ENCODE results near the gene GRXCR1.

GRXCR1 gene

DNA sequence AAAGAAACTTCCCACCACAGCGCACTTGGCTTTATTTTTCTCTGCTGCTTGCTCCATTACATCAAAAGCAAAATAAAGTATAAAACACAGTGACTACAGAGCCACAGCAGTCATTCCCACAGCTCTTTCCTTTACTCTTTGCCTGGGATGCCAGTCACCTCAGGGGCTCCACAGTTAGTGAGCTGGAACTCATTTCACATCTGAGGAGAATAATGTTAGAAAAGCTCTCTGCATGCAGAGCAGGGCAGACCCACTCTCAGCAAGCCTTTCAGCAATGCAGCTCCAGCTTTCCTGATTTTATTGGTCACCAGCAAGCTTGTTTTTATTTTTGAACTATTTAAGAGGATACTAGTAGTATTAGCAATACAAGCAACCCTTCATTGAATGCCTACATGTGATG, 13.8 kb downstream of the GRXCR1 start:
- Mint-ChIP-seq H3K36me3 (ENCODE audit: insufficient read depth) (no peaks in the 10 kb centered on the region), H3K4me1 (ENCODE audit: low read depth in 2 of 2) (no peaks in the 10 kb centered on the region), H3K27ac (no peak overlapping the region), H3K4me3 (no peak overlapping the region), H3K9me3 (peaks cover 0 to 7% of the 10 kb centered on the region in 2 donors), H3K27me3 (peaks cover 19 to 43% of the 10 kb centered on the region in 2 donors)
- DNase-seq: no peak
- no peak for ATAC-seq (replicated peaks)

DNA sequence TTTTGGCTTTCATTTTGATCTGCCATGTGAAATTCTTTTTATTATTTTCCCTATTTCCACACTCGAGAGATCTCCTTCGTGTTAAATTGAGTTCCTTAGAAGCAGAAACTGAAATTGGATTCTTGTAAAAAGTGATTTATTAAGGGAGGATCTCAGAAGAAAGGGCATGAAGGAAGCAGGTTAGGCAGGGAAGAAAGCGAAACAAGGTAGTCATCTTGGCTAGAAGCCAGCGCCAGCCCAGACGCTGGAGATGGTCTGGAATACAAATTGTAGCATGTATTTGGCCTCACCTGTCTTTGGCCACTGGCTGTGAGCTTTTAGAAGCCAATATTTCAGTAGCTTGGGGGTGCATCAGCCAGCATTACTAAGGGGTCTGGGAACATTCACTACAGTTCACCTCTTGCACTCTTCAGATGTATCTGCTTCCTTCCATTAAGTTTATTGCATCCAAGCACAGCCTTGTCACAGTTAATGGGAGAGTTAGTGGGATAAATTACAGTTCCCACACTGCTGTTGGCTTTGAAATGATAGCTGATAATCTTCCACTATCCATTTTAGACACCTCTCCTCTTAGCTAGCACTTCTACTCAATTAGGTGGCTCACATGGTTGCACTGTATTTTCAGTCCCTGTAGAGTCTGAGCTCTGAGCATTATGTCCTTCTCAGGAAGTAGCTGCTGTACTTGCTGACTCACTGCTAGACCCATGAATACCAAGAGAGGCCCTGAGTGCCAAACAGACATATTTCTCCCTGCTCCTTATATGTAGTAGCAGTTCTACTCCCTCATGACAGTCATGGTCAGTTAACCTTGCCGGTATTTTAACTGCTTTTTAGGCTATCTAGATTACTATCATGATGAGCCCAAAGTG, 14.6 kb downstream of the GRXCR1 start:
- Mint-ChIP-seq H3K36me3 (ENCODE audit: insufficient read depth) (no peaks in the 10 kb centered on the region), H3K4me1 (ENCODE audit: low read depth in 2 of 2) (no peaks in the 10 kb centered on the region), H3K4me3 (no peak overlapping the region), H3K27me3 (peaks cover 19 to 43% of the 10 kb centered on the region in 2 donors), H3K9me3 (peaks cover 0 to 7% of the 10 kb centered on the region in 2 donors), H3K27ac (no peak overlapping the region)
- DNase-seq (no peak), ATAC-seq (replicated peaks) (no peak)

DNA sequence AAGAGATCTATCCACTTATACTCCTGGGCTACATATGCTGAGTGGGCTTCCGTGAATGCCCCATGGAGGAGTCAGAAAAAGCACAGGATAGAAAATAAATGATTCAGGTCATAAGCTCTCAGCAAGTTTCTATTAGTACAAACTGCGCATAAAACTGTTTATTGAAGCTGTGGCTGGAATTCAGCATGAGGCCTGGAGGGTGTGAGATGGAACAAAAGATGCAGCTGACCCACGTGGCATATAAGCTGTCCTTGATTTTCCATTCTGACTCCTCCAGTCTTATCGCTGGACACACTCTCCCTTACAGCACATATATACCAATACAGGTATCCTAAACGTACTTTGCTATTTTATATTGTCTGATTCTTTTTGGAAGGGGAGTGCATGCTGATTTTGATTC, 17.9 kb downstream of the GRXCR1 start:
- Mint-ChIP-seq H3K4me3 (no peak overlapping the region), H3K36me3 (ENCODE audit: insufficient read depth) (no peaks in the 10 kb centered on the region), H3K27me3 (peaks cover 22 to 33% of the 10 kb centered on the region in 2 donors), H3K4me1 (ENCODE audit: low read depth in 2 of 2) (no peaks in the 10 kb centered on the region), H3K9me3 (peaks cover 0 to 7% of the 10 kb centered on the region in 2 donors), H3K27ac (no peak overlapping the region)
- DNase-seq (no peak), ATAC-seq (replicated peaks) (no peak)

GRCh38 chr4:42914937-42915336, 22.4 kb downstream of the GRXCR1 start:
- Mint-ChIP-seq H3K36me3 (ENCODE audit: insufficient read depth) (no peaks in the 10 kb centered on the region), H3K9me3 (no peaks in the 10 kb centered on the region), H3K4me3 (no peak overlapping the region), H3K4me1 (ENCODE audit: low read depth in 2 of 2) (no peaks in the 10 kb centered on the region), H3K27me3 (peaks cover 5 to 11% of the 10 kb centered on the region in 2 donors), H3K27ac (no peak overlapping the region)
- ATAC-seq (replicated peaks): no peak
- no peak for DNase-seq

GRCh38 chr4:42915484-42915883, 23.0 kb downstream of the GRXCR1 start:
- ATAC-seq (replicated peaks): no peak
- no peak overlapping the region for H3K27ac Mint-ChIP-seq
- H3K4me1 Mint-ChIP-seq (ENCODE audit: low read depth in 2 of 2): no peaks in the 10 kb centered on the region
- peaks cover 0 to 11% of the 10 kb centered on the region in 2 donors for H3K27me3 Mint-ChIP-seq
- DNase-seq: no peak
- no peaks in the 10 kb centered on the region for H3K9me3 Mint-ChIP-seq
- no peak overlapping the region for H3K4me3 Mint-ChIP-seq
- no peaks in the 10 kb centered on the region for H3K36me3 Mint-ChIP-seq (ENCODE audit: insufficient read depth)

GRCh38 chr4:42917296-42917695, 24.8 kb downstream of the GRXCR1 start:
- H3K27me3 Mint-ChIP-seq: peaks cover under 1 to 11% of the 10 kb centered on the region in 2 donors
- H3K27ac Mint-ChIP-seq: no peak overlapping the region
- H3K4me1 Mint-ChIP-seq (ENCODE audit: low read depth in 2 of 2): no peaks in the 10 kb centered on the region
- no peak overlapping the region for H3K4me3 Mint-ChIP-seq
- DNase-seq: no peak
- no peak for ATAC-seq (replicated peaks)
- no peaks in the 10 kb centered on the region for H3K36me3 Mint-ChIP-seq (ENCODE audit: insufficient read depth)
- no peaks in the 10 kb centered on the region for H3K9me3 Mint-ChIP-seq

- H3K4me1 Mint-ChIP-seq (ENCODE audit: low read depth in 2 of 2): no peaks in the 10 kb centered on the region
- H3K4me3 Mint-ChIP-seq: no peak overlapping the region
- peaks cover 0 to 4% of the 10 kb centered on the region in 2 donors for H3K9me3 Mint-ChIP-seq
- ATAC-seq (replicated peaks) (no peak), DNase-seq (no peak)
- no peak overlapping the region for H3K27ac Mint-ChIP-seq
- peaks cover 11 to 17% of the 10 kb centered on the region in 2 donors for H3K27me3 Mint-ChIP-seq
- H3K36me3 Mint-ChIP-seq (ENCODE audit: insufficient read depth): no peaks in the 10 kb centered on the region
These were observed 30.9 kb downstream of the GRXCR1 start for GRCh38 chr4:42923431-42923830.

GRCh38 chr4:42925921-42926320, 33.4 kb downstream of the GRXCR1 start:
- Mint-ChIP-seq H3K27ac (no peak overlapping the region), H3K4me1 (ENCODE audit: low read depth in 2 of 2) (no peaks in the 10 kb centered on the region), H3K9me3 (peaks cover 0 to 8% of the 10 kb centered on the region in 2 donors), H3K27me3 (peaks cover 11 to 20% of the 10 kb centered on the region in 2 donors), H3K4me3 (no peak overlapping the region), H3K36me3 (ENCODE audit: insufficient read depth) (no peaks in the 10 kb centered on the region)
- ATAC-seq (replicated peaks) (no peak), DNase-seq (no peak)

GRCh38 chr4:42927946-42928345, 35.4 kb downstream of the GRXCR1 start:
- H3K9me3 Mint-ChIP-seq: peaks cover 0 to 10% of the 10 kb centered on the region in 2 donors
- no peaks in the 10 kb centered on the region for H3K4me1 Mint-ChIP-seq (ENCODE audit: low read depth in 2 of 2)
- no peak overlapping the region for H3K4me3 Mint-ChIP-seq
- no peak for DNase-seq
- peaks cover 4 to 20% of the 10 kb centered on the region in 2 donors for H3K27me3 Mint-ChIP-seq
- H3K27ac Mint-ChIP-seq: no peak overlapping the region
- no peaks in the 10 kb centered on the region for H3K36me3 Mint-ChIP-seq (ENCODE audit: insufficient read depth)
- ATAC-seq (replicated peaks): no peak

- Mint-ChIP-seq H3K27ac (no peak overlapping the region), H3K4me1 (ENCODE audit: low read depth in 2 of 2) (no peaks in the 10 kb centered on the region), H3K27me3 (peaks cover 0 to 20% of the 10 kb centered on the region in 2 donors), H3K4me3 (no peak overlapping the region), H3K9me3 (peaks cover 0 to 10% of the 10 kb centered on the region in 2 donors), H3K36me3 (ENCODE audit: insufficient read depth) (no peaks in the 10 kb centered on the region)
- ATAC-seq (replicated peaks) (no peak), DNase-seq (no peak)
These were observed 36.1 kb downstream of the GRXCR1 start for GRCh38 chr4:42928582-42928981.

DNA sequence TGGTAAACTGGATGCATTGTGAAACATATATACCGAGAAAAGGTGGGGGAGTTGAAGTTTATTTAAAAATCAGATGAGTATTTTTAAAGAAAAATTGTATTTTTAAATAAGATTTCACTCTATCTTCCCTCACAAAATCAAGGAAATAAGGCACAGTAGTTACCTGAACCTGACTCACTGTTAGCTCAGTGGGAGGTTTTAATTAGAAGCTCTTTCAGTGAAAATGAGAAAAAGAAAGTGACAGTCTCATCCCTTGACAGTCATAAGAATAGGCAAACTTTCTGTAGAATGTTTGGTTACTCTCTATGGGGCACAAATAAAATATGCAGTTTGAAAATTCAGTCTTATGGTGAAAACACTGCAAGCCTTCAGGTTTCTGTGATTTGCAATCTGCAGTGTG, 49.7 kb downstream of the GRXCR1 start:
- no peak for DNase-seq
- peaks cover 0 to 6% of the 10 kb centered on the region in 2 donors for H3K9me3 Mint-ChIP-seq

GRCh38 chr4:42945874-42946273, 53.4 kb downstream of the GRXCR1 start:
- peaks cover 0 to 3% of the 10 kb centered on the region in 2 donors for H3K9me3 Mint-ChIP-seq
- H3K4me3 Mint-ChIP-seq: no peak overlapping the region
- H3K4me1 Mint-ChIP-seq (ENCODE audit: low read depth in 2 of 2): no peaks in the 10 kb centered on the region
- peaks cover 6 to 7% of the 10 kb centered on the region in 2 donors for H3K27me3 Mint-ChIP-seq
- DNase-seq (no peak), ATAC-seq (replicated peaks) (no peak)
- H3K27ac Mint-ChIP-seq: no peak overlapping the region
- H3K36me3 Mint-ChIP-seq (ENCODE audit: insufficient read depth): no peaks in the 10 kb centered on the region

More for the DNA sequence above, 49.7 kb downstream of the GRXCR1 start:
- no peaks in the 10 kb centered on the region for H3K4me1 Mint-ChIP-seq (ENCODE audit: low read depth in 2 of 2)
- H3K27me3 Mint-ChIP-seq: peaks cover 6 to 7% of the 10 kb centered on the region in 2 donors
- no peak overlapping the region for H3K27ac Mint-ChIP-seq
- no peak overlapping the region for H3K4me3 Mint-ChIP-seq
- no peaks in the 10 kb centered on the region for H3K36me3 Mint-ChIP-seq (ENCODE audit: insufficient read depth)
- ATAC-seq (replicated peaks): no peak

DNA sequence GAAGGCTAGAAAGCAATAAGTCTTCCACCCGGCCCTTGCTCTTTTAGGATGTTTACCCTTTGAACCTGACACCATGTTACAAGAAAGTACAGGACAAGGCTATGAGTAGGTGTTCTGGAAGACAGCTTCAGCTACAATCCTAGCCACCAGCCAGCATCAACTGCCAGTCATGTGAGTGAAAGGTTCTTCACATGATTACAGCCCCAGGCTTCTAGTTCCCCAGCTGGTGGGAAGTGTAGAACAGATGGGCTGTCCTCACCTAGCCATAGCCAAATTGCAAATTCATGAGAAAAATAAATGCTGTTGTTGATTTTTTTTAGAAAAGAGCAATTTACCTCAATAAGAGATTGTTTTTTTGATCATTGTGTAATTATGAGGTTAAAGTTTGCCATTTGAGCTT, 60.8 kb downstream of the GRXCR1 start:
- ATAC-seq (replicated peaks) (no peak), DNase-seq (no peak)
- H3K27me3 Mint-ChIP-seq: no peaks in the 10 kb centered on the region
- H3K9me3 Mint-ChIP-seq: peaks cover 0 to 4% of the 10 kb centered on the region in 2 donors
- H3K27ac Mint-ChIP-seq: no peak overlapping the region
- no peaks in the 10 kb centered on the region for H3K4me1 Mint-ChIP-seq (ENCODE audit: low read depth in 2 of 2)
- H3K4me3 Mint-ChIP-seq: no peak overlapping the region
- H3K36me3 Mint-ChIP-seq (ENCODE audit: insufficient read depth): no peaks in the 10 kb centered on the region

DNA sequence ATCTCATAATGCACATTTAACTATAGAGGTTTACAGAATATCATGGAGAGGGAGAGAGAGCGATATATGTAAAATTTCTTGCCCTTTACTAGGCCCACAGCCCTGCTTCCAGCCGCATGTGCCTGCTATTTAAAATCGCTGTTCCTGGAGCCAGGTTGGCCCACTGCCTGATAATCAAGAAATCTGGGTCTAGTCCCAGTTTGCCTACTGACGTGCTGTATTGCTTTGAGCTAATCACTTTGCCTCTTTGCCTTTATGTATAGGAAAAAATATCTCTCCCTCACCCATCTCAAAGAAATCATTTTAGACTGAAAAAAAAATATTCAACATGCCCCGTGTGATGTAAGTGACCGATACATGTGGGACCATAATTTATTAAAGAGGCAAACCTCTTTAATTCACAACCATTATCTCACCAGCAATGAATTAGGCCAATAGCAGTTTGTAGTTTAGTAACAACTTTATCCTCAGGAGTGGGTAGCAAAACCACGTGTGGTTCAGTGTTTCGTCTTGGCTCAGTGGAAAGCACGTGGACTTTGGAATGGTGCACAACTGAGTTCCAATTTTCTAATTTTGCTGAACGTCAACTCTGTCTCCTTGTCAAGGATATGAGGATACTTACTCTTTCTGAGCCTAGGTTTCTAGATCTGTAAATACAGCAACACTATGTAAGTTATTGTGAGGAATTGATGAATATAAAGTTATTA, 62.6 kb downstream of the GRXCR1 start:
- Mint-ChIP-seq H3K4me1 (ENCODE audit: low read depth in 2 of 2) (no peaks in the 10 kb centered on the region), H3K9me3 (peaks cover 0 to 4% of the 10 kb centered on the region in 2 donors), H3K27ac (no peak overlapping the region), H3K36me3 (ENCODE audit: insufficient read depth) (no peaks in the 10 kb centered on the region), H3K4me3 (no peak overlapping the region), H3K27me3 (no peaks in the 10 kb centered on the region)
- DNase-seq (no peak), ATAC-seq (replicated peaks) (no peak)

Measured in effector memory CD8-positive, alpha-beta T cell (primary cell).